Skeletal muscle cell (primary cell): ENCODE results near the gene RPL37.
"Not testable (repeated sequence)": the region's sequence is repeated elsewhere in the genome, so short reads cannot be mapped to it uniquely, and the experiment has no call there.

Experiments used
- DNase-seq: peaks from one replicate; pipeline ENCODE4 v3.0.0-alpha.2; 2010; ENCODE audit warnings: low read depth
- H3K4me3 ChIP-seq: 2 replicates; pipeline ENCODE4 v1.5.1; 2011; ENCODE audit warnings: low read depth, mild to moderate bottlenecking, control low read depth, low read length, moderate library complexity

The RPL37 gene

GRCh38 chr5:40838086-40838485 lies 3.1 kb upstream of the RPL37 start:
- no peak overlapping the region for H3K4me3 ChIP-seq
- no peak for DNase-seq

GRCh38 chr5:40834391-40834848 lies 602 bp downstream of the RPL37 start:
- no peak for DNase-seq
- peak overlapping the region; percentile 99 for H3K4me3 ChIP-seq

GRCh38 chr5:40833712-40834229 lies 1.3 kb downstream of the RPL37 start:
- peak overlapping the region; percentile 99 for H3K4me3 ChIP-seq
- DNase-seq, result no peak

- no peak for DNase-seq
- no peak overlapping the region for H3K4me3 ChIP-seq
Measured at GRCh38 chr5:40832345-40832744, 2.7 kb downstream of the RPL37 start.

- no peak for DNase-seq
- no peak overlapping the region for H3K4me3 ChIP-seq
Measured at GRCh38 chr5:40831346-40832210, 3.4 kb downstream of the RPL37 start.

GRCh38 chr5:40829748-40830533 lies 5.1 kb downstream of the RPL37 start:
- DNase-seq, result no peak
- H3K4me3 ChIP-seq, result no peak overlapping the region

- DNase-seq, result no peak
- H3K4me3 ChIP-seq, result no peak overlapping the region
Measured at GRCh38 chr5:40828690-40829661, 6.0 kb downstream of the RPL37 start.

GRCh38 chr5:40828021-40828631 lies 6.9 kb downstream of the RPL37 start:
- no peak for DNase-seq
- no peak overlapping the region for H3K4me3 ChIP-seq

GRCh38 chr5:40827188-40827977 lies 7.6 kb downstream of the RPL37 start:
- DNase-seq, result no peak
- H3K4me3 ChIP-seq, result no peak overlapping the region

GRCh38 chr5:40826489-40827187 lies 8.4 kb downstream of the RPL37 start:
- H3K4me3 ChIP-seq, result no peak overlapping the region
- no peak for DNase-seq

GRCh38 chr5:40825461-40826043 lies 9.5 kb downstream of the RPL37 start:
- not testable (repeated sequence) for DNase-seq, H3K4me3 ChIP-seq

- no peak for DNase-seq
- H3K4me3 ChIP-seq, result no peak overlapping the region
Measured at GRCh38 chr5:40823459-40823858, 11.6 kb downstream of the RPL37 start.

GRCh38 chr5:40813698-40814281 lies 21.2 kb downstream of the RPL37 start:
- no peak overlapping the region for H3K4me3 ChIP-seq
- no peak for DNase-seq

GRCh38 chr5:40812125-40812524 lies 22.9 kb downstream of the RPL37 start:
- no peak for DNase-seq
- H3K4me3 ChIP-seq, result no peak overlapping the region

- no peak overlapping the region for H3K4me3 ChIP-seq
- no peak for DNase-seq
Measured at GRCh38 chr5:40801771-40802562, 33.1 kb downstream of the RPL37 start.

- DNase-seq, result no peak
- peak overlapping the region; percentile 87 for H3K4me3 ChIP-seq
Measured at GRCh38 chr5:40799258-40799657, 35.8 kb downstream of the RPL37 start.
